HG03135 (cell line): ENCODE measurements around the gene ITGAE.
A peak's percentile ranks its signal among the peaks of the same experiment; 100 is the strongest.

Source experiments
- ATAC-seq: cut with Tn5 transposase; IDR thresholded peaks from one replicate; pipeline ENCODE4 v1.9.1; 2021; ENCODE audit warnings: mild to moderate bottlenecking, moderate library complexity; ENCODE audit not compliant: unreplicated experiment

ITGAE gene

DNA sequence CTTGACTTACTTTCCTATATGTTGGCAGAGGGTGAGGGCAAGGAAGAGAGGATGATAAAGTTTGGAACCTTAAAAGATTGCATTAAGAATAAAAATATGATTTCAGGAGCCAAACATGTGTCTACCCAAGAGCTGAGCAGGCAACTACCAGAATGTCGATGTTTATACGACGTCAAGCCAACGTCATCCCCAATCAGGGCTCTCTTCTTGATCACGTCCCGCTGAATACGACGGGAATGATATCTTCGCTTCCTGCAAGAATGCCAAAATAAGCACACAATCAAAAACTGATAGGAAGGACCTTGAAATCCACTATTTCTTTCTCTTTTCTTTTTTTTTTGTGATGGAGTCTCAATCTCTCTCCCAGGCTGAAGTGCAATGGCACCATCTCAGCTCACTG lies 20.1 kb upstream of the ITGAE start:
- no peak for ATAC-seq

DNA sequence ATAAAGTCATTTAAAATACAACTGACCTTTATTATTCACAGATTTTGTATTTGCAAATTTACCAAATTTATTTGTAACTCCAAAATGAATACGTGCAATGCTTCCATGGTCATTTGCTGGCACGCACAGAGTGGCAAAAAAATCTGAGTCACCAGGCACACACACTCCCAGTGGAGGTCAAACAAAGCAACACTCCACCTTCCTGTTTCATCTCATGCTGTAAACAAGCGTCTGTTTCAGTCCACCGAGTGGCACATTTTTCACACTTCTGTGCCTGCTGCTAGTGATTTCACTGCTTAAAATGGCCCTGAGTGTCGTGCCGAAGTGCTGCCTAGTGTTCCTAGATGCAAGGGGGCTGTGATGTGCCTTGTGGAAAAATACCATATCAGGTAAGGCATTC lies 17.8 kb upstream of the ITGAE start:
- no peak for ATAC-seq

DNA sequence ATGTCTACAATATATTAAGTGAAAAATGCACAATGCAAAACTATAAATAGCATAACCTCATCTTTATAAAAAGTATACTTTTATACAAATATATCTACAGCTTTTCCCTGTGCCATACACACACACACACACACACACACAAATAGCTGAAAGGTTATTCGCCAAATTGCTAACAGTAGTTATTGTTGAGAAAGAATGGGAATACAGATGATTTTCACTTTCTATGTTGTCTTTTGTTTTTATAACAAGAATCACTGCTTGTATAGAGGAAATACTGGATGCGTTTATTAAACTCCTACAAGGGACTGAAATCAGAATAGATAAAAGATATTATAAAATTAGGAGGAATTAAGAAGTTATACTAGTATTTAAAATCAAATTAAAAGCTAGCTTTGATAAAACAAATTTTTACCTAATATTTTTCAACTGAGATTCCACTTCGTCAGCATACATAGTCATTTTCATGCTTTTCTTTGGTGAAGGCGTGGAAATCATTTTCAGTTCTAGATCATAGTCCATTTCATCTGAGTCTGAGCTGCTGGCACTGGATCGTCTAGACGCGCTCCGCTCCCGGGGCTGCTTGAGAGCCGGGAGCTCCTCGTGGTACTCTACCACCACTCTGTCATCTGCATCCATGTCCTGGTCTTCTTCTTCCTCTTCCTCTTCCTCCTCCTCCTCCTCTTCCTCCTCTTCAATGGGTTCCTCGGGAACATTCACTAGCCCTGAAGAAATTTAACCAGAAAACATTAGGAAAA lies 17.0 kb upstream of the ITGAE start:
- no peak for ATAC-seq

DNA sequence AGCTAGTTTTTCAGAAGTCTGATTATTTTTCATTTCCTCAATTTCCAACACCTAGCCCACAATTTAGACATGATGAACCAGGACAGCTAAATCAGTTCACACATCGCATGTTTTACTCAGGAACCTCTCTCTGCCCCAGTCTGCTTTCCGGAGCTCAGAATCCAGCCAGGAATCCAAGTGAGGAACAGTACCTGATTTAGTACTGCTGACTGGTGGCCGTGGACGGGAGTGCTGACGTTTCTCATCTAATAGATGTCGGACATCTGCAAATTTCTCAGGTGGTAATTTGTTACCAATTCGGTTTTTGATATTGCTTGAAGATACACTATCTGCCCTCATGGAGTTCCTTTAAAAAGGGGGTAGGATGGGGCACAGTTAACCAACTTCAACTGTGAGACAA lies 14.9 kb upstream of the ITGAE start:
- ATAC-seq, result no peak

DNA sequence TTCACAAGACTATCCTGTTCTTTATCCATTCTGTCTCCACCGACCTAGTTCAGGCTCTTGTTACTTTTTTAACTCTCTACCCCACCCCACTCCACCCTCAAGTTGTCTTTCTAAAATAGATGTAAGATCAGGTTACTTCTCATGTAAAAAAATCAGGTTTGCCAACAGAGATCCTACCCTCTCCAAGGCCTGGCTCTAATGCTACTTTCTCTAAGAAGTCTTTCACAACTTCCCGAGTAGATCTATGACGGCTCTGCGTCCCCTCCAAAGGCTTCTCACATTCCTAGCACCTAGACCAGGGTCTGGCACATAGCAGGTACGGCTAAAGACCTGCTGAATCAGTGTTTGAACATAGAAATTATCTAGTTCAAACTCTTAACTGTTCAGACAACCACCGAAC lies 14.1 kb upstream of the ITGAE start:
- no peak for ATAC-seq

DNA sequence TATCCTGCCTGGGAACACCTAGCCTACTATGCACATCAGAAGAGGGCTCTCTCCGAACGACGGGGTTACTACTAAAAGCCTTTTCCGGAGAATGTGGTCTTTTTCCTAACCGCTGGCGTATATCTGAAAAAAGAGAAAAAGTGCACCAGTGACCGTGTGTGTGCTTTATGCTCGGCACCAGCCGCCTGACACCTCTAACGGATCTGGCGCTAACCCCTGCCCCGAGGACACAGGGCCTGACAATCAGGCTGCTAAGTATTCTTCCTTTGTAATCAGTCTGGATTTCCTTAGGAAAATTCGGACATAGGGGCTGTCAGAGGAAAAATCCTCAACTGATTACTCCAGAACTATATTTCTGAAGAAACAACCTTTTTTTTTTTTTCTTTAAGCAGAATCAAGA lies 13.4 kb upstream of the ITGAE start:
- ATAC-seq, result no peak

DNA sequence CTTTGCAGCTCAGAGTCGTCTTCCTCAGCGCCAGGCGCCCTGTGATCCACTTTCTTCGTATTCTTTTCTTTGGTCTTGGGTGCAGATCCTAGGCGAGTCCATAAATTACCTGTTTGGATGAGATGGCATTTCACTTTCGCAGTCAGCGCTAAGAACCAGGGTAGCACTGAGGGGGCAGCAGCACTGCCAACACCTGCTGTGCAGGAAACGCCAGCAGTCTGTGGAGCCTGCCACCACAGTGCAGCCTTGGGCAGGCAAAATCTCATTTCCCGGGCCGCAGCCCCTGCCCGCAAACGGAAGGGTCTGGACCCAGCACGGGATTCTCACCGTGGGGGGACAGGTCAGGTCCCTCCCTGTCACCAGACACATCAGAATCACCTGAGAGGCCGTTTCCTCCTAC lies 12.2 kb upstream of the ITGAE start:
- no peak for ATAC-seq

DNA sequence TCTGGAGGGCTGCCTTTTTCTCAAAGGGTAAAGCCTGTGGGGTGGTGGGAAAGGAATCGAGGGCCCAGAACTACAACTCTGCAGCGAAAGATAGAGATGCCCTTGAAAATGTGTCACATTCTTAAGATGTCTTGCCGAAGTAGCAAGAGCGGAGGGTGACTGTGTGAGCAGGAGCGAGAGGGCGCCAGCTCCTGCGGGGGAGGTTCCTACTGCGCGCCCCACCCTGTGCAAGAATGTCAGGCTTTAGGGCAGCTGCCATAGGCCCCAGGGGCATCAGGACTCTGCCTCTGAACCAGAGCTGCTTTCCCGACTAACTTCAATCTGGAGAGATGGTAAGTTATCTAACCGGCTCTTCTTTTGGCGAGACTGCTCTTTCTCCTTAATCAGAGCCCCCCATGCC lies 11.8 kb upstream of the ITGAE start:
- ATAC-seq, result no peak

DNA sequence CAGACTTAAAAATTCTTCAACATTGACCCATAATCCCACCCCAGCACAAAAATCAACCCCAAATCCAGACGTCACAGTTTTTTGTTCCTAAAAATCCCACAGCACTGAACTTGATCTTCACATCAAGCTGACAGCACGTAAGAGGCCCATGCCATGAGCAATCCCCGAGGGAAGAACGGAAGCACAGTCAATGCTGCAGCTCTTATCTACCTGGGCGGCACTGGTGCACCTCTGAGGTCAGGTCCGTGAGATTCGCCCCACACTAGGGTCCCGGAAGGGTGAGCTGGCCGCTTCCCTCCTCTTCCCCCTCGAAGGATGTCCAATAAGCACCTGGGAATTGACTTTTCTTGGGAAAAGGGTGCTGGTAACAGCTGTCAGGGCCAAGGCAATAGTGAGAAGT lies 11.3 kb upstream of the ITGAE start:
- ATAC-seq, result no peak

DNA sequence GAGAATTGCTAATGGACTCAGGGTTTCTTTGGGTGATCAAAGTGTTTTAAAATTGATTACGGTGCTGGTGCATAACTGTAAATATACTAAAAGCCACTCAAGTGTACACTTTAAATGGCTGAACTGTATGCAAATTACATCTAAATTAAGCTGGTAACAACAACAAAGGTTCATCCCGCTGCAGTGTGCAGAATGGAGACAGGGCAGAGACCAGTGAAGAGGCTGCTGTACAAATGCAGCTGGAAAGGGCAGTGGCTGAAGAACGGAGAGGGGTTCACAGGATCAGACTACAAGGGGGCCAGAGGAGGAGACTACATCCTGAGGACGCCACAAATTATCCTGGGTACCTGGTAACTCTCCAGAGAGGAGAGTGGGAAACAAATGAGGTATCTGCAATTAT lies 9.0 kb upstream of the ITGAE start:
- no peak for ATAC-seq

DNA sequence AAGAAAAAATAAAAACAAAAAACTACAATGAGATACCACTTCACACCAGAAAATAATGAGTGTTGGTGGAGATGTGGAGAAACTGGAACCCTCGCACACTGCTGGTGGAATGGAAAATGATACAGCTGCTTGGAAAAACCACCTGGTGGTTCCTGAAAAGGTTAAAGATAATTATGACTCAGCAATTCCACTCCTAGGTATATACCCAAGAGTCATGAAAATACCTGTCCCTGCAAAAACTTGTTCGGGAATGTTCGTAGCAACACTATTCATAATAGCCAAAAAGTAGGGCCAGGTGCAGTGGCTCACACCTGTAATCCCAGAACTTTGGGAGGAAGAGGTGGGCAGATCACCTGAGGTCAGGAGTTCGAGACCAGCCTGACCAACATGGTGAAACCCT lies 8.1 kb upstream of the ITGAE start:
- ATAC-seq, result no peak

DNA sequence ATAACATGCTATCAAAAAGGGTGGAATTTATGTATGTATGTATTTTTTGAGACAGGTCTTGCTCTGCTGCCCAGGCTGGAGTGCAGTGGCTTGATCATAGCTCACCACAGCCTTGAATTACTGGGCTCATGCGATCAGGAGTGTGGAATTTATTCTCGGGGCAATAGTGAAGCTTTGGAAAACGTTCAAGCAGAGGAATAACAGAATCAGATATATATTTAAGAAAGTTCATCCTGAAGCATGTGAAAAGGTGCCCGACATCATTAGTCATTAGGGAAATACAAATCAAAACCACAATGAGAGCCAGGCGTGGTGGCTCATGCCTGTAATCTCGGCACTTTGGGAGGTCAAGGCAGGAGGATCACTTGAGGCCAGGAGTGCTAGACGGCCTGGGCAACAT lies 7.7 kb upstream of the ITGAE start:
- no peak for ATAC-seq

DNA sequence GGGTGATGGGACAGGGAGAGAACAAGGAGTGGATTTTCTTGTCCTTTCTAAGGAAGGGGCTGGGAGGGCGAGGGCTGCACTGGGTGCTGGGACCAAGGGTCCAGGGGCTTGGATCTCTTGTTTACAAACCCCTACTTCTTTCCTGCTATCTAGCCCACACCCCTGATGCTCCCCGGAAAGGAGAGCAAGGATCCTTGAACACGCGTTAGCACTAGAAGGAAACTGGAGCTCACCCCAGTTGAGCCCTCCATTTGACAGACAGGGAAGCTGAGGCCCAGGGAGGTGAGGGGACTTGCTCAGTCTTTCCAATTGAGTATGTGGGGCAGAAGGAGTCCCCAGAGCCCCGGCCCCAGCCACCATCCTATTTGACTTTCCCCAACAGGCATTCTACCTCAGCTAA lies 4.6 kb upstream of the ITGAE start:
- no peak for ATAC-seq

DNA sequence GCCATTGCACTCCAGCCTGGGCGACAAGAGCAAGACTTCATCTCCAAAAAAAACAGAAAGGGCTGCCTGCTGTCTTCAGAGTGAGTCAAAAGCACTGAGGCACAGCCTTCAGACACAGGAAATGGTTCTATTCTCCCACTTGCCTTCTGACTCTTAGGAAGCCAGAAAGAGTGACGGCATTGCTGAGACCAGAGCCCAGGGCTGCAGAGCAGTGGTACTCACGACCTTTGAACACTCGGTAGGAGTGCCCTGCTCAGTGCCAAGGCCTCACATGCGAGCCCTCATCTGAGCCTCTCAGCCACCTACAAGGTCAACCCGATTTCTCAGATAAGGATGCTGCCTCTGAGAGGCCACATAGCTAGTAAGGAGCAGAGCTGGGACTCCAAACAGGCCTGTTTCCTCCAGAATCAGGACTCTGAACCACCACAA lies 3.5 kb upstream of the ITGAE start:
- ATAC-seq, result no peak

DNA sequence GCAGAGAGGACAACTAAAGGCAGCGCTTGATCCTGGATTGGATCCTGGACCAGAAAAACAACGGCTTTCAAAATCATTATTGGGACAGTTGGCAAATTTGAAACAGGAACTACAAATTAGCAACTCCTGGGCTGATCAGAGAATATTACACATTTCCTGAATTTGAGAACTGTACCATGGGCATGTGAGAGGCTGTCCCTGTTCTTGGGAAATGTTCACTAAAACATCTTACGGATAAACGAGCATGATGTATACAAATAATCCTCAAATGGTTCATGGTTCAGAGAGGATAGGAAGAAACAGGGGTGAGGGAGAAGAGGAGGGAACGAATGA lies 2.3 kb upstream of the ITGAE start:
- no peak for ATAC-seq

DNA sequence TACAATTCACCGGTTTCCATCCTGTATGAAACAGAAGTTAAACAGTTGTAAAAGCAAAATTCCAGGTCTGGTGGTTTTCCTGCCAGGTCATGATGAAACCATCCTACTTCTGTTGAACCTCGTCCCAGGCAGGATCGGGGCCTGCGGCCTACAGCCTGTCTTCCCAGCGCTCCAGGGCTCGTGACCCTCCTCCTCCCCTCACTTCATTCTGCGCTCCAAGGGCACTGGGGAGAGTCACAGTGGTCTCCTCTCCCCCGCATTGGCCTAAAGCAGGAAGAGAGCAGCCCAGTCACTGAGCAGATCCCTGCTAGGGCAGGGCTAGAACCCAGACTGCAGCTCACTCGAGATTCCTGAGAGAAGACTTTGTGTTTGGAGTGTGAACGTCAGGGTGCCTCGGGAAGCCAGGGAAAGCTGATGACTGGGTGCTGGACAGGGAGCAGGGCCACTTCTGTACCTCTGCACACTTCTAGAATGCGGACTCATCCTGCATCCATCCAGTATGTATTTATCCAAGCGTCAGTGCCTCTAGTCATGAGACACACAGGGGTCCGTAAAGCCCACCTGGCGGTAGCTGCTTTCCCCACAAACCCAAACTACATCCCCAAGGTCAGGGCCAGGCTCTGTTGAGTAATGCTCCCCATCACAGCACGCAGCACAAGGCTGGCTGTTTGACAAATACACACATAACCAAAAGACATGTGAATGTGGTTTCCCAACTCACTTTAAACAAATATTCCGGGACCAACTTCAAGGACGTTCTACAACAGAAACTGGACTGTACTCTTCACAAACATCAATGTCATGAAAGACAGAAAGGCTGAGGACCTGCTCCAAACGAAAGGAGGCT lies 1.7 kb upstream of the ITGAE start:
- ATAC-seq, result no peak

DNA sequence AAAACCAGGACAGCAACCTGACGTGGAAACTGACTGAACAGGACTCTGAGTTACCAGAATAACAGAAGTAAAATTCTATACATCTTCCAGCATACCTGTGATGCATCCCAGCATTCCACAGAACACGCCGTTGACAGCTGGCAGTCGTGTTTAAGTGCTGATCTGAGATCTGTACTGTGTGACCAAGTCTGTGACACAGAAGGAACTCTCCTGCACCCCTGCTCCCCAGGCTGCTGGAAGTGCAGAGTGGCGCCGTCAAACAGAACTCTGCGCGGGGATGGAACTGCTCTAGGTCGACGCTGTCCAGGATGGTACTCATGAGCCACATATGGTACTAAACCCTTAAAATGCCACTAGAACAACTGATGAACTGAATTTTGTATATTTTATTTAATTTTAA lies 804 bp upstream of the ITGAE start:
- ATAC-seq, result no peak

DNA sequence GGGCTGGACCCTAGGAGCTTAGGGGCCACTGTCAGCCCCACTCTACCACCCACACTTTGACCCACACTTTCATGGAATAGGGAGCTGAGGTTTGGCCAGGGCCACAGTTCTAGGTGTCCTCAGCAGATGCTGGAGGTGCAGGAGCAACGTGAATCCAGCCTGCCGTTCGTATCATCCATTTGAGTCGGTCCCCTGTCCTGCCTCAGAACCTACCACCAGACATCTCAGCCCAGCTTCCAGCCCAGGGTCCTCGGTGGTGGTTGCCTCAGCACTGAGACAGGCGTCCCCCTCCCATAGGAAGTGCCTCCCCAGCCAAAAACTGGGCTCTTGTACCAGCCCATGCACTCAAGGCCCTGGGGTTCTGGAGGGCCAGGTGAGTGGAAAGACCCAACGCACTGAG lies 359 bp upstream of the ITGAE start:
- no peak for ATAC-seq

DNA sequence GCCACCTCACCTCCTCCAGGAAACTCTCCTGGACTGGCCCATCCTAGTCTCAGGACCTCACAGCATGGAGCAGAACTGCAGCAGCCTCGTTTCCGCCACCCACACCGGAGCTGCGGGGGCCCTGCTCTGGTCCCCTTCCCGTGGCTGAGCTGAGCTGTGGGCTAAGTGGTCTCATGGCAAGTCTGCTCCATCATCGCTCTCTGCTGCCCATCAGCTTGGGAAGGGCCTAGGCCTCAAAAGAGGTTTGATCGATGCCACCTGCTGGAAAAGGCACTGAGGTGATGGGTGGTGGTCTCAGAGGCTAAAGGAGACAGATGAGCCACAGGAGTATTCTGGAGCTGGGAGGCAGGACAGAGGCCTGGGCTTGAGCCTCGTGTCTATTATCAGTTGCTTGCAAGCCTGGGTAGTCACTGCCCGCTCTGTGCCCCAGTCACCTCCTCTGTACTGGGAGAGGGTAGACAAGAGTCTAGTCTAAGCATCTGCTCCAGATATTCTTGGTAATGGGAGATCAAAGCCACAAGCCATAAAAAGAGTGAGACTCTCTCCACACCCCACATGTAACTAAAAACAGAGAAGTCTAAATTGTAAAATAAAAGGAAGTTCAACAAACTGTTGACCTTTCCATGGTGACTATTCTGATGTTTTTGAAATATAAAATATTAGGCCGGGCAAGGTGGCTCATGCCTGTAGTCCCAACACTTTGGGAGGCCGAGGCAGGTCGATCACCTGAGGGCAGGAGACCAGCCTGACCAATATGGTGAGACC lies 1.6 kb downstream of the ITGAE start:
- ATAC-seq, result no peak

DNA sequence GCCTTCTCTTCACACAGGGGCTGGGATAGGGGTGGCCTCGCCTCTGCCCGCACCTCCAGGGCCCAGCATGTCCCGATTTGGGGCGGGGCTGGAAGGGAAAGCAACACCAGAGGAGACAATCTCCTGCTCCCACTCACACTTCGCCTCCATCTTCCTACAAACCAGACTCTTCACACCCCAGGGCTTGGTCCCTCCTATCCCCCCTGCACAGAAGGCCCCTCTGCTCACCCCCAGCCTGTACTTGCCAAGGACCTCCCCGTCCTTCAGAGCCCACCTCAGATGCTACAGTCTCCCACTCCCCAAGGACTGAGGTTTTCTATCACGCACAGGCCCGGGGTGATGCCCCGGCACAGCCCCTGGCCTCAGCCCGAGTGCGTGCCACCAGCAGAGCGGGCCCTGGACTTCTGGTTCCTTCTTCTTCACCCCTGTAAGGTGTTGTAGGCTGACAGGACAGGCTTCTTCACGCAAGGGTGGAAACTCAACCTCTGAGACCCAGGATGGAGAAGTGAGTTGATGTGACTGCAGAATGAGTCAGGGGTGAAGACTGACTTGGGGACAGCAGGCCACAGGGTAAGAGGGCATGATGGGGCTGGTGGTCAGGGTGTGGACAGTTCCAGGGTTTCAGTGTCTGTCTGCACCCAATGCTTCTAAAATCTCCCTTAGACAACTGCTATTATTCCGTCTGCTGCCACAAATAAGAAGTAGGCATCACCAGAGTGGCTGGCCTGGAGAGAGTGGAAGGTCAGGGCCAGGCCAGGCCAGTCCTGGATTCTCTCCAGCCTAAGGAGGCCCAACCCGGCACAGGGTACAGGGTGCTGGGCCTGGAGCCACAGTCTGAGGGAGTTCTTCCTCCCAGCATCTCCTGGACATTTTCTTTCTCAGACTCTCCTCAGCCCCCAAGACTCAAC lies 2.5 kb downstream of the ITGAE start:
- ATAC-seq, result no peak

DNA sequence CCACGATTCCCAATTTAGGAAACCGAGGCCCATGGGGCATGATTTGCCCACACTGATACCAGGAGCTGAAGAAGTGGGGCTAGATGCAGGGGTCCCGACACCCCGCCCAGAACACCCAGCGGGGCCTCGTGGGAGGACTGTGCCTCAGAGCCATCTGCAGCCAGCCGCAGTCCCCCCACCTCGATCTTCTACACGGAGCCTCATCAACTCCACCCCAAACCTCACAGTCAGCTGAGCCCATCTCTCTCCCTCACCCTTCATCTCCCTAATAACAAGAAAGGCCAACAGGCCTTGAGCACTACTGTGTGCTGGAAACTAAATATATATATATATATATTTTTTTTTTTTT lies 4.2 kb downstream of the ITGAE start:
- ATAC-seq, result peak; percentile 44
